Ovary (tissue), 3 donors: ENCODE results near the gene GAMT.

Experiments used
- EP300 ChIP-seq: sonication (generic); formaldehyde crosslinking; IDR thresholded peaks from one replicate; pipeline ENCODE4 v1.6.1; 2017; ENCODE audit warnings: antibody characterized with exemption
- TF ChIP-seq, protein P1 (sequence below), 3 donors: fragments of 450-650 bp in 2 of 3; fragments of 200-600 bp in 1 of 3; IDR thresholded peaks; one replicate each; pipeline versions ENCODE4 v1.5.1 to v1.8.0; 2016 to 2022; ENCODE audit warnings: antibody characterized with exemption in 3 of 3, mild to moderate bottlenecking in 1 of 3
- donor health status: DM: no; HTN: no; CAD: no.

DNA sequence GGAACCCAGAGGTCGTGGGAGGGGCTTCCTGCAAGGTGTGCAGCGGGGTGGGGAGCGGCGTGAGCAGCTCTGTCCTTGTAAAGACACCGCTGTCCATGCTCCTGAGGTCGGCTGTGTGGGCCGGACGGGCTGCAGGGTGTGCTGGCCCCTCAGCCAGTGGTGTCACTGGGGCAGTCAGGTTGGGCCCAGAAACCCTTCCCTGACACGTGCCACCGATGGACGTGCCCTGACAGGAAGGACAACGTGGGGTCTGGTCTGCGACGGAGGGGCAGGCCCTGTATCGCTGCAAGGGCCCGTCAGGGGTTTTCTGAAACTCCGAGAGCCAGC lies 32.7 kb upstream of the GAMT start:
- TF ChIP-seq, protein P1, sequence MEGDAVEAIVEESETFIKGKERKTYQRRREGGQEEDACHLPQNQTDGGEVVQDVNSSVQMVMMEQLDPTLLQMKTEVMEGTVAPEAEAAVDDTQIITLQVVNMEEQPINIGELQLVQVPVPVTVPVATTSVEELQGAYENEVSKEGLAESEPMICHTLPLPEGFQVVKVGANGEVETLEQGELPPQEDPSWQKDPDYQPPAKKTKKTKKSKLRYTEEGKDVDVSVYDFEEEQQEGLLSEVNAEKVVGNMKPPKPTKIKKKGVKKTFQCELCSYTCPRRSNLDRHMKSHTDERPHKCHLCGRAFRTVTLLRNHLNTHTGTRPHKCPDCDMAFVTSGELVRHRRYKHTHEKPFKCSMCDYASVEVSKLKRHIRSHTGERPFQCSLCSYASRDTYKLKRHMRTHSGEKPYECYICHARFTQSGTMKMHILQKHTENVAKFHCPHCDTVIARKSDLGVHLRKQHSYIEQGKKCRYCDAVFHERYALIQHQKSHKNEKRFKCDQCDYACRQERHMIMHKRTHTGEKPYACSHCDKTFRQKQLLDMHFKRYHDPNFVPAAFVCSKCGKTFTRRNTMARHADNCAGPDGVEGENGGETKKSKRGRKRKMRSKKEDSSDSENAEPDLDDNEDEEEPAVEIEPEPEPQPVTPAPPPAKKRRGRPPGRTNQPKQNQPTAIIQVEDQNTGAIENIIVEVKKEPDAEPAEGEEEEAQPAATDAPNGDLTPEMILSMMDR (IDR thresholded peaks at IDR 0.05): no peak
- no peak for TF ChIP-seq EP300
